ENCODE results near the gene MAPK1.
"Not testable (repeated sequence)": the region's sequence is repeated elsewhere in the genome, so short reads cannot be mapped to it uniquely, and the experiment has no call there.

MAPK1 gene

DNA sequence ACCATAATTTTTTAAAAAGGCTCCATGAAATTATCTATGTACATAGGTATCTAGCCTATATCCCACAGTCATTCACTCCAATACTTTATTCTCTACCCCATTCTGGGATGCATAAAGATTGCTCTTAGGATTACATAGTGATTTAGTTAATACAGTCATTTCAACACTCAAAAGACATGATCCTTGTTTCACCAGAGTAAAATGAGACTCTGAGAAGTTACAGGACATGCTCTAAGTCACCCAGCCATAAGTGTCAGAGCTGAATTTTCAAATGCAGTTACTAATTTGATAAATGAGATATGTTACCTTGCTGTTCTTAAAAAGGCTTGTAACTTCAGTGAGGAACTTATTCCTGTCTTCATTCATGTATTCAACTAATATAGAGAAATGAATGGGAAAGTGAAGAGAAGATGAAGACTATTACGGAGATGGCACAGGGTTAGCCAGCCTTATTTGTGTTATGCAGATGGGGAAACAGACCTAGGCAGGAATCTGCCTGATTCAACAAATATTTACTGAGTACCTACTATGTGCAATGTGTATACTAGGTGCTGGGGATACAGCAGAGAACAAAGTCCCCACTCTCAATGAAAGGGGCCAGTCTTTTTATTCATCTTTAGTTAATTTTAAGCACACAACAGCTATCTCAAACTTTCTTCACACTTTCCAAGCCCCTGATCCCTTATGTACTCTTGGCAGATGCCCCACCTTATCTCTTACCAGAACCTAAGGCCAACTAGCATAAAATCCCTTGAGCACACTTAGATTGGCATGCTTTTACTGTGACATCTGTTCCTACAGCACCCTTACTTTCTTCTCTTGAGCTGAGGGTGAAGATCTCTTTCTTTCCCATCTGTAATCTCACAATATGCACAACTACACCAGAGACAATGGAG is 21.6 kb downstream of the MAPK1 start:
- DNase-seq = peak; percentile 40

DNA sequence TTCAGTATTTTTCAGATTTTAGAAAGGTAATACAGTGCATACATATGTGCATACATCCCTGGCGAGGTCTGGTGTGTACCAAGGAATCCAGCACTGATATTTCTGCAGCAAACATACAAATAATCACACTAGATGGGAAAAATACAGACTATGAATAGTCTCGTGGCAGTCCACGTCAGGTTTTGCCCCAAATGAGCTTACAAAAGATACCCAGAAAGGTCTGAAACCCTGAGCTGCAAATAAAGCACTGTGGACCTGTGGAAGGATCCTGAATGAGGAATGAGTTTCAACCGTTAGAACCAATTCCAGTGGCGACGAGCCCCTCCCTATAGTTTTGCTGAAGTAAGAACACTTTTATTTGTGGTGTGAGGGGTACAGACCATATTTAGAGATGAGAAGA is 24.5 kb downstream of the MAPK1 start:
- no peak for DNase-seq

DNA sequence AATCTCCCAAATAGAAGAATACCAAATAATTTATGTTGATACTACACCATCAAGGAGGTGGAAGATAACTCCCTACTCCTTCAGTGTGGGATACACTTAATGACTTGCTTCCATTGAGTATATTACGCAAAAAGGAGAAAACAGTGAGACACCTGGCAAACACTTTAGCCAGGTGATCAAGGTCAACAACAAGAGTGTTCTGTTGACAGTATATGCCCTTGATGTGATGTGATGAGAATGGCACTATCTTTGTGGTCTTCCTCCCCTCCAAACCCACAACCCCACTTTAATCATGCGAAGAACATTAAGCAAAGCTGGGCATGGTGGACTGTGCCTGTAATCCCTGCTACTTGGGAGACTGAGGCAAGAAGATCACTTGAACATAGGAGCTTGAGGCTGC is 26.0 kb downstream of the MAPK1 start:
- DNase-seq = no peak

DNA sequence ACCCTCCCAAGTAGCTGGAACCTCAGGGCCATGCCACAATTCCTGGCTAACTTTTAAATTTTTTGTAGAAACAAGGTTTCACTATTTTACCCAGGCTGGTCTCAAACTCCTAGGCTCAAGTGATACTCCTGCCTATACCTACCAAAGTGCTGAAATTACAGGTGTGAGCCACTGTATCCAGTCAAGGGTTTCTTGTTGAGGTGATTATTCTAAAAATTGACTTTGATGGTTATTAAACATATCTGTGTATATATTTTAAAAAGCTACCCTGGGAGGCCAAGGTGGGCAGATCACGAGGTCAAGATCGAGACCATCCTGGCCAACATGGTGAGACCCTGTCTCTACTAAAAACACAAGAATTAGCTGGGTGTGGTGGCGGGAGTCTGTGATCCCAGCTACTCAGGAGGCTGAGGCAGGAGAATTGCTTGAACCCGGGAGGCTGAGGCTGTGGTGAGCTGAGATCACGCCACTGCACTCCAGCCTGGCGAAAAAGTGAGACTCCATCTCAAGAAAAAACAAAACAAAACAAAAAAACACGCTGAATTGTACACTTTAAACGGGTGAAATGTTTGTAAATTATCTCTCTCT is 27.1 kb downstream of the MAPK1 start:
- DNase-seq = no peak

DNA sequence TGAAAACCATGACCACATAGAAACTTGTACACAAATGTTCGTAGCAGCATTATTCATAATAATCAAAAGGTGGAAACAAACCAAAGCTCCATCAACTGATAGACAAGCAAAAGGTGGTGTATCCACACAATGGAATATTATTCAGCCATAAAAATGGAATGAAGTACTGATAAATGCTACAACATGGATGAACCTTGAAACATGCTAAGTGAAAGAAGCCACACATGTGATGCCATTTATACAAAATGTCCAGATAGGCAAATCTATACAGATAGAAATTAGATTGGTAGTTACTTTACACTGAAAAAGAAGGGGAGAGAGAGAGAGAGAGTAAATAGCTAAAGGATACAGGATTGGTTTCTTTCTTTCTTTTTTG is 27.7 kb downstream of the MAPK1 start:
- DNase-seq = no peak

DNA sequence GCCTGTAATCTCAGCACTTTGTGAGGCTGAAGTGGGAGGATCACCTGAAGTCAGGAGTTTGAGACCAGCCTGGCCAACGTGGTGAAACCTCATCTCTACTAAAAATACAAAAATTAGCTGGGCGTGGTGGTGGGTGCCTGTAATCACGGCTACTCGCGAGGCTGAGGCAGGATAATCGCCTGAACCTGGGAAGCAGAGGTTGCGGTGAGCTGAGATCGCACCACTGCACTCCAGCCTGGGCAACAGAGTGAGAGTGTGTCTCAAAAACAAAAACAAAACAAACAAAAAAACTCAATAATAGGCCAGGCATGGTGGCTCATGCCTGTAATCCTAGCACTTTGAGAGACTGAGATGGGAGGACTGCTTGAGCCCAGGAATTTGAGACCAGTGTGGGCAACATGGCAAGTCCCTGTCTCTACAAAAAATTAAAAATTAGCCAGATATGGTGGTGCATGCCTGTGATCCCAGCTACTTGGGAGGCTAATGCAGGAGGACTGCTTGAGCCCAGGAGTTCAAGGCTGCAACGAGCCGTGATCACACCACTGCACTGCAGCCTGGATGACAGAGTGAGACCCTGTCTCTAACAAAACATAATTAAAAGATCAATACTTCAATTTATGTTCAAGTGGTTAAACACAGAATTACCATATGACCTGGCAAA is 28.2 kb downstream of the MAPK1 start:
- DNase-seq = not testable (repeated sequence)

DNA sequence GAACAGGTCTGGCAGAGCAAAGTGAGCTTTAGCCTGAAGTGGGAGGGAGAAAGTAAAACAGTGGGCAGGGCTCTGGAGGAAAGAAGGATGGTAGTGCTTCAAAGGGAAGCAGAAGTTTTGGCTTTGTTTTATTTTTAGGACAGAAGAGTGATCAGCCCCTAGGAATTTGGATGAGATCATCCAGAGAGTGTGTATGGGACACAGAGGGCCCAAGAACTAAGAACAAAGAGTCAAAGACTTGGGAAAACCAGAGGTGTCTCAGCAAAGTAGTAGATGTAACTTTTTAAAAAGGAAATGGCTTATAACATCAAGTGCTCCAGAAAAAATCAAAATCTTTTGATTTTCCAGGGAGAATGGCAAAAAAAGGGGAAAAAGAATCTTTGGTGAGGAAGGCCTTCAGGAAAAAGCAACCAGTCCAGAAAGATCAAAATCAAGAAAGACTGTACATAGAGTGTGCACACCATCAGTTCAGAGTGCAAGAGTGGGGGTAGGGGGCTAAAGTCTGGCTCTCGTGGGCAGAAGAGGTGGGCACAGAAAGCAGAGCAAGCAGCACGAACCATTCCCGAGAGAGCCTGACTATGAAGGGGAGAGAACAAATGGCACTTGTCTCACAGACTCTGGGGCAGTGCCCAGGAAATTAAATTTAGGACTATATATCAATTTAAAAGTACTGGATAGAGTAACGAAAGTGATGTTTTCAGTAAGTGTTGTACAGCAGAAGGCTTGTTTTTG is 30.0 kb downstream of the MAPK1 start:
- DNase-seq = no peak

DNA sequence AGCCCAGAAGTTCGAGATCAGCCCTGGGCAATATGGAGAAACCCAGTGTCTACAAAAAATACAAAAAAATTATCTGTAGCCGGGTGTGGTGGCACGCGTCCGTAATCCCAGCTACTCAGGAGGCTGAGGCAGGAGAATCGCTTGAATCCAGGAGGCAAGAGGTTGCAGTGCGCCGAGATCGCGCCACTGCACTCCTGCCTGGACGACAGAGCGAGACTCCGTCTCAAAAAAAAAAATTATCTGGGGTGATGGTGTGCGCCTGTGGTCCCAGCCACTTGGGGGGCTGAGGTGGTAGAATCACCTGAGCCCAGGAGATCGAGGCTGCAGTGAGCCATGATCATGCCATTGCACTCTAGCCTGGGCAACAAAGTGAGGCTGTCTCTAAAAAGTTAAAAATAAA is 31.0 kb downstream of the MAPK1 start:
- DNase-seq = not testable (repeated sequence)

DNA sequence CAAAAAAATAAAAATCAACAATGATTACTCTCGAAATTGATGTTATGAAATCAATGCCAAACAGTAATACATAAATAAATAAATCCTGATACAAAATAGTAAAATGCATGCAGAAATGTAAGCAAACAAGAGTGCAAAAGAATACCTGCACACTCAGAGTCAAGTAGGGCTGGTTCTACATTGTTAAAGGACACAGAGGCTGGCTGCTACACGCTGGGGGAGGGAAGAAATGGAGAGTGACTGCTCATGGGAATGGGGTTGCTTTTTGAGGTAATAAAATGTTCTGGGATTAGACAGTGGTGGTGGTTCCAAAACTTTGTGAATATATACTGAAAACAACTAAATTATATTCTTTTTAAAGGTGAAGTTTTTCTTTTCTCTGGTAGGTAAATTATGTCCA is 32.1 kb downstream of the MAPK1 start:
- no peak for DNase-seq

DNA sequence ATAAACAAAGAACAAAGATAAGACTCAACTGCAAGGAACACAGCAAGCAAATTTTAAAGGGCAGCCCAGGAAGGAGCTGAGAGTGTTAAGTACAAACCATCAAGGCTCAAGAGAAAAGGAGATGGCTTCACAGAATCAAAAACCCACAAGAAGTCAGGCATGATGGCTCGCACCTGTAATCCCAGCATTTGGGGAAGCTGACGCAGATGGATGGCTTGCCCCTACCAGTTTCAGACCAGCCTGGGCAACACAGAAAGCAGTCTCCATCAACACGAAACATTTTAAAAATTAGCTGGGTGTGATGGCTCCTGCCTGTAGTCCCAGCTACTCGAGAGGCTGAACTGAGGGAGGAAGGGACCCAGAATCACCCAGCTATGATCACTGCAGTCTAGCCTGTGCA is 32.6 kb downstream of the MAPK1 start:
- no peak for DNase-seq

DNA sequence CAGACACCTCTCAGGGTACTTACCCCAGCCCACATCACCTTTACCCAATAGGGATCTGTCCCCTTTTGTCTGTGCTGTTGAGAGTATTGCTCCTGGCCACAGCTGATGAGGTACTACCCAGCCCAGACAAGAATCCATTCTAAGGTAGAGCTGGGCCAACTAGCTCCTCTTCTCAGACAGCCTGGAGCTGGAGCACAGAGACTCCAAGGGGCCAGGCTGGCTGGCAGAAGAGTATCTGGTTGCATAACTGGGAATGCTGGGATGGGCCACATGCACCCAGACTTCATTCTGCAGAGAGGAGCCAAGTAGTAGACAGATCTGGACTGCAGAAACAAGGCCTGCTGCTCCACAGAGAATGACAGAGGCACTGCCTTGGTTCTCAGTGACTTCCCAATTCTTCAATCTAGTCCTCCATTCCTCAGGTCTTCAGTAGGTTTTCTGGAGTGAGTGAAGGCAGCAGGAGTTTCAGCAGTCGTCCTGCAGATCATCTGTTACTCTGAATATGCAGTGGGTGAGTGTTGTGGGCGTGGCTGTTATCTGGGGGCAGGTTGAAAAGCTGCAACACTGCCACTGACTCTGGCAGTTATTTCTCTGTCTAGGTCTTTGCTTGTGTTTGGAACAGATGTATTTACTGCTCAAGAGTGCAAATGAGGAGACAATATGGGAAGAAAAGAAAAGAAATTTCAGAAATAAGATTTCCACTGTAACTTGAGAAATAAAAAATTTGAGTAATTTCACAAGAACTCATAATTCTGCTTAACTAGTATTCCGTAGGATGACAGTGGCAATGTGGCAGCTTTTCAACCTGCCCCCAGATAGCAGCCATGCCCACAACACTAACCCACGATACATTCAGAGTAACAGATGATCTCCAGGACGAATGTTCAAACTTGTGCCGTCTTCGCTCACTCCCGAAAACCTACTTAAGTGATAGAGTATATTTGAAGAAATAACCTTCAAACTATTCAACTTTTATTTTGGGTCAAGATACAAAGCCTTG is 34.9 kb downstream of the MAPK1 start:
- no peak for DNase-seq

DNA sequence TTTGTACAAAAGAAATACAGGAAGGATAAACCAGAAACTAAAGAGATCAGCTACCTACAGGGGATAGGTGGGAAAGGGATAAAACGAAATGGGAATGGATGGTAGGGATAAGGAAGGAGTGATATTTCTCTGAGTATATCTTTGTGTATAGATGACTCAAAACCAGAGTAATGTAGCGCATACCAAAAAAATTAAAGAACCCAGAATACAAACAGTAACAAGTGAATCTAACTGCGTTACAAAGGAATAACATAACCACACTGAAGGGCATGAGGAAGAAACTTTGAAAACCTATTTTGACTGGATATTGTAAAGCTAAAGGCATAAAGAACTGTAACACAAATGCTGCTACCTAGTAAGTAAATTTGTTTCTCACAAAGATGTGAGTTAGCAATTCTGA is 37.9 kb downstream of the MAPK1 start:
- no peak for DNase-seq

DNA sequence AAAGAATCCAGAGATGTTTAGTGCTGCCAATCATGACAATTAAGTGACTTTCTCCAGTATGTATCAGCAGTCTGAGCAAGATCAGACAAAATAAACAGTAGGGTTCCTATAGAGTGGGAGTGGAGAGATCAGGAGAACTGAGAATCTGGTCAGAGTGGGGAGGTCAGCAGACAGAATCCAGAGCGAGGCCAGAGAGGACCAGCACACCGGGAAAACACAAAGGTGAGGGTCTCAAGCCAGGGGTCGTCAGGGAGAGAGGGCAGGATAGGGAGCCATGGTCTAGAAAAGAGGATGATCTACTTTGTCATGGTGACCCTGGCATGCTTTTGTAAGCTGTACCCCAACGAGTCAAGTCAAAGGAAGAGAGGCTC is 39.2 kb downstream of the MAPK1 start:
- DNase-seq = no peak

DNA sequence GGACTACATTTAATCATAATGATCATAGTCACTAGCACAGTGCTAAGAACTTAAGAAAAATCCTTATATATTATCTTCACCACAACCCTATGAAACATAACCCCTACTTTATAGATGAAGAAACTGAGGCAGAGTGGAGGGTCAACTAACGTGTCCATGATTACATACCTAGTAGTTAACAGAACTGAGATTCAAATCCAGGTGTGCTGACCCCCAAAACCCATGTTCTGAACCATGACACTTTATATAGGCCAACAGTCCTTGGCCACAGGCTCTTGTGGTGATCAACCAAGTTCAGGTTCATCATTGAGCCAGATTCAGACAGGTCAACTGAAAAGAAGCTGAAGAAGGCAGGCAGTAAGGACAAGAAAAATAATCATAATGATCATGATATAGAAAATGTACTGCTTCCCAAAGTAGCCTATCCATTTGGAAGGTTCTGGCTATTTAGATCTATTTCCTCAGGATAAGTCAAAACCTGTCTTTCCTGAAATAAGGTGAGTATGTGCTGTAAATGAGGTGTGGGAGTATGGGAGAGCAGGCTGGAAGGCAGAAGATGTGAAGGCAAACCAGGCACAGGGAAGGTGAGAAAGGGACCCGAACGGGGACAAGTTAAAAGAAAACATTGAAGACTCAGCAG is 39.7 kb downstream of the MAPK1 start:
- DNase-seq = no peak

DNA sequence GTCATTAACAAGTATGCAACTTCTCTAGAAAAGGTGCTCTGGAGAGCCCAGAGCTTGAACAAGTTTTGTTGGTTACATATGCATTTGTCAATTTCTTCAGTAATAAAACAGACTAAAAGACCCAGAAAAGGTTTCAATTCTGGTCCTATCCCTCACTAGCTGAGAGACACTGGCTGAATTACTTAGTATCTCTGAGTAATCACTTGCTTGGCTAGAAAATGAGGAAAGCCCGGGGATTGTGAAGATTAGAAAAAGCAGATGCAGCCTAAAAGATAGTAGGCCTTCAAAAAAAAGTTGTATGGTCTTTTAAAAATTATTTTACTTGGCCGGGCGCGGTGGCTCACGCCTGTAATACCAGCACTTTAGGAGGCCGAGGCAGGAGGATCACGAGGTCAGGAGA is 41.2 kb downstream of the MAPK1 start:
- no peak for DNase-seq

DNA sequence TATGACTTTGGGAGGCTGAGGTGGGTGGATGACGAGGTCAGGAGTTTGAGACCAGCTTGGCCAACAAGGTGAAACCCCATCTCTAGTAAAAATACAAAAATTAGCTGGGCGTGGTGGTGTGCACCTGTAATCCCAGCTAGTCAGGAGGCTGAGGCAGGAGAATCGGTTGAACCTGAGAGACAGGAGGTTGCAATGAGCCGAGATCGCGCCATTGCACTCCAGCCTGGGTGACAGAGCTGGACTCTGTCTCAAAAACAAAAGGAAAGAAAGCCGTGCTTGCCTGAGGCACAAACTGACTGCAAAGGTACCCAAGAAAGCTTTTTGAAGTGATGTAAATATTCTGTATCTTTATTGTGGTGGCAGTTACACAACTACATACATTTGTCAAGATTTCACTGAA is 42.5 kb downstream of the MAPK1 start:
- not testable (repeated sequence) for DNase-seq

DNA sequence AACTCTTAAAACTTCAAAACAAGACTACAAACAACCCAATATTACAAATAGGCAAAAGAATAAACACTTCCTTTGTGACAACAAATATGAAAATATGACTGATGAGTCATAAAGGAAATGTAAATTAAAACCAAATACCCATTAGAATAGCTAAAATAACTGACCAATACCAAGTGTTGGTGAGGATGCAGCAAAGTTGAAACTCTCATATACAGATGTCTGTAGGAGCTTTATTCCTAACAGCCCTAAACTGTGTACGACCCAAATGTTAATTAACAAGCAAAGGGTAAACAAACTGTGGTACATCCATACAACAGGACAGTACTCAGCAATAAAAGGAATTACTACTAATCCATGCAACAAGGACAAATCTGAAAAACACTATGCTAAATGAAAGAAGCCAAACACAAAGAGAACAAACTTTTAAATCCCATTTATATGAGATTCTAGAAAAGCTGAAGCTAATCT is 43.0 kb downstream of the MAPK1 start:
- DNase-seq = no peak

DNA sequence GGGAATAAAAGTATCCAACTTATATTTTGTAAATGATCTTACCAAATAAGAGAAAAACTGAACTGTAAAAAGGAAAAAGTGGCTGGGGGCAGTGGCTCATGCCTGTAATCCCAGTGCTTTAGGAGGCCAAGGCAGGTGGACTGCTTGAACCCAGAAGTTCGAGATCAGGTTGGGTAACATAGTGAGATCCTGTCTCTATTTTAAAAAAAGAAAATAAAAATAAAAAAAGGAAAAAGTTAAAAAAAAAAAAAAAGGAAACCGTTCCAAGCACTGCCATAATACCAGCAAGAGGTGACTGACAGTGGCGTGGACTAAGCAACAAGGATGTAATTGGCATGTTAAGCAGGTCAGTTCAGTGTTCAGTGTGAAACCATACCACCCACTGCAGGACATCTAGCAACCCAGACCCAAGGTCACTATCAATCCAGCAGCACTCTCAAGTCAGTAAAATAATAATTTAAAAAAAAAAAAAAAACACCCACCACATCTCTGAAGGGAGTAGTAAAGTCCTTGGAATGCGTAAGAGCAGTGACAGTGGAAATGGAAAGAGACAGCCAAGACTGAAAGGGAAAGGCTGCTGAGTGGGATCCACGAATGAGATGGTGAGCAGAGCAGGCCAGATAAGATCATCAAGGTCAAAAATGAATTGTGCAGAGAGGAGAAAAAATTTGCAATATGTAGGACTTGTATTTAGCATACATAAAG is 43.6 kb downstream of the MAPK1 start:
- no peak for DNase-seq

DNA sequence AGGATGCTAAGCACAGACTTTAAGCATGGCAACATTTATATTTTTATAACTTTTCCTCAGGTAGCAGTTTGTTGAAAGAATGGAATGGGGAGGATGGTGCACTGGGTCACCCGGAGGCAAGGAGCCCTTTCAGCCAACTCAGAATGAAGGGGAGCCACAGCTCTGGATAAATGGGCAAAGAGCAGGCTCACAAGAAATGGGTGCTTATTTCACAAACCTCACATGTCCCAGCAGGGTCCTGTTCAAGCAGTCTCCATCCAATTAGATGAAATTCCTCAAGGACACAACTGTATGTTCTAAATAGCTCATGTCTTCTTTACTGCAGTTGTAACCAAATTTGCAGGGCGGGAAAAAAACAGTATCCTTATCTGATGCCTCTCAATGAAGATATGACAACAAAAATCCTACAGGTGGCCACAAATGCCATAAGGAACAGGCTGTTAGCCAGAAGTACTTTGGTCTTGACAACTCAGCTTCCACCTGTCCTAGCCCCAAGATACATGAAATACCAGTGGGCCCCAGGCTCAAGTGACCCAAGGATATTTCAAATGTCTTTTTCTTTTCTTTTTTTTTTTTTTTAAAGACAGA is 48.2 kb downstream of the MAPK1 start:
- DNase-seq = no peak

DNA sequence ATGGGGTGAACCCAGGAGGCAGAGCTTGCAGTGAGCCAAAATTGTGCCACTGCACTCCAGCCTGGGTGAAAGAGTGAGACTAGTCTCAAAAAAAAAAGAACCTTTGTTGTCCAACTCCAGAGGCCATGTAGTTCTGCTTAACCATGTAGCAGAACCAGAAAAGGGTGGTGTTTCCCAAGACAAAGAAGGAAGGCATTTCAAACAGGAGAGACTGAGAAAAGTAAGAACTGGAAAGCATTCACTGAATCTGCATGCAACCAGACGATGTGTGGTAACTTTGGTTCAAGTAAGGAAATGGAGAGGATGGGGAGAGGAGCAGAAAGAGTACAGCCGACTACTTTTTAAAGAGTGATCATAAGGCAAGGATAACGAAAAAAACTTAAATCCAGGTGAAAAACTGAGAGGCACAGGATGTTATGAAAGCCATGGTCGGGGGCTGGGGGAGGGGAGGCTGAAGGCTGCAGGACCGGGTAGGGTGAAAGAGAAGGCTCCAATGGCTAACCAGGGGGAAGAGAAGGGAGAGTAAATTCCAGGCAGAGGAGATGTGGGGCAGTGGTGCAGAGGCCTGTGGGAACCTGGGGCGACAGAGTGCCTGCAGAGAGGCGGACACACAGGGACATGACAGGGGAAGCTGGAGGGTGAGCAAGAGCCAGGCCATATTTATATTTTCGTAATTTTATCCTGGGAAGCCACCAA is 48.8 kb downstream of the MAPK1 start:
- DNase-seq = no peak
